OCI-LY7 (cell line): ENCODE measurements around the gene MLANA.

Source experiments
- EZH2phosphoT487 ChIP-seq: fragments of 200-600 bp; sonication (generic); IDR thresholded peaks from 2 replicates; pipeline ENCODE4 v1.6.1; 2018; ENCODE audit warnings: low read depth, borderline replicate concordance, mild to moderate bottlenecking, mixed run types, antibody characterized with exemption, low read length, moderate library complexity, mixed read lengths
- TF ChIP-seq, protein P1 (sequence below): fragments of 200-600 bp; sonication (generic); conservative IDR thresholded peaks from 2 replicates; pipeline ENCODE4 v1.5.1; 2014; ENCODE audit warnings: mild to moderate bottlenecking, antibody characterized with exemption, low read length, moderate library complexity, mixed read lengths

DNA sequence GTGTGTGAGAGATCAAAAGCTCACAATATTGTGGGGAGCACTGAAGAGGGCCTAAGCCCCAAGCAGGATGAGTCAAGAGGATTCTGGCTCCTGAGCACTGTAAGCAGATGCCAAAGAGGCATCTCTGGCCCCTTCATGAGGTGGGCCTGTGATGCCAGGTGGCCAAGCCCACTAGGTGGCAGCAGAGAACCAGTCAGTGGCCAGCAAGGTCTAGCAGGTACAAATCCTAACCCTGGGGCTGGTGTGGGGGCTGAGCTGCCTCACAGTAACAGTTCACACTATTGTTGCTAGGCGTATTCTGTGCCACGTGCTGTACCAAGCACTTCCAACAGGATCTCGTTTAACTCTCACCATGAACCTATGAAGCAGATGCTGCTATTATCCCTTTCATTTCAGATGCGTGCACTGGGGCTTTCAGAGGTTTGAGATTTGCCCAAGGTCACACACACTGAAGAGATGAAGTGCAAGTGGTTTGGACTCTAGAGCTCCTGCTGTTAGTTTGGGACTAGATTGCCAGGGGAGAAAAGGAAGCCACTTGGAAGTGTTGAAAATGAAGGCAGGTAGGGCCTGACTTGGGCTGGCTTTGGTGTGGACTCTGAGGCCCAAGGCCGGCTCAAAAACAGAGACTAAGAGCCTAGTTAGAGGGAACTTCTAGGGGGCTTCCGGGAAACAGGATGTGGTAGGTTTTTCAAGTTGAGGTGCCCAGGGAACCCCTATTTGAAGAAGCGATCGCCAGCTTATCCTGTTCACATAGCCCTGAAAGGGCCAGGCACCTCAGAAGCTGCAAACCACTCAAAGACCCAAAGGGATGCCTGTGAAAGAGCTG is 4.4 kb upstream of the MLANA start:
- TF ChIP-seq, protein P1, sequence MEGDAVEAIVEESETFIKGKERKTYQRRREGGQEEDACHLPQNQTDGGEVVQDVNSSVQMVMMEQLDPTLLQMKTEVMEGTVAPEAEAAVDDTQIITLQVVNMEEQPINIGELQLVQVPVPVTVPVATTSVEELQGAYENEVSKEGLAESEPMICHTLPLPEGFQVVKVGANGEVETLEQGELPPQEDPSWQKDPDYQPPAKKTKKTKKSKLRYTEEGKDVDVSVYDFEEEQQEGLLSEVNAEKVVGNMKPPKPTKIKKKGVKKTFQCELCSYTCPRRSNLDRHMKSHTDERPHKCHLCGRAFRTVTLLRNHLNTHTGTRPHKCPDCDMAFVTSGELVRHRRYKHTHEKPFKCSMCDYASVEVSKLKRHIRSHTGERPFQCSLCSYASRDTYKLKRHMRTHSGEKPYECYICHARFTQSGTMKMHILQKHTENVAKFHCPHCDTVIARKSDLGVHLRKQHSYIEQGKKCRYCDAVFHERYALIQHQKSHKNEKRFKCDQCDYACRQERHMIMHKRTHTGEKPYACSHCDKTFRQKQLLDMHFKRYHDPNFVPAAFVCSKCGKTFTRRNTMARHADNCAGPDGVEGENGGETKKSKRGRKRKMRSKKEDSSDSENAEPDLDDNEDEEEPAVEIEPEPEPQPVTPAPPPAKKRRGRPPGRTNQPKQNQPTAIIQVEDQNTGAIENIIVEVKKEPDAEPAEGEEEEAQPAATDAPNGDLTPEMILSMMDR: peak; percentile 92
- no peak for TF ChIP-seq EZH2phosphoT487
